Embryonic facial prominence (tissue), 1 donor: ENCODE data around the gene CXXC4.
A peak's percentile ranks its signal among the peaks of the same experiment; 100 is the strongest.

Experiments used
- DNase-seq: peaks from one replicate; pipeline ENCODE4 v3.0.0-alpha.2; 2016; ENCODE audit errors: extremely low spot score

The CXXC4 gene

GRCh38 chr4:104494822-104495559, at the start of gene CXXC4:
CXXC4 (minus strand) TSS chr4:104494894; CDS start chr4:104491802, 3,092 bp downstream.
- DNase-seq = peak; percentile 72

- DNase-seq = no peak
Observed at GRCh38 chr4:104533156-104533555, 38.5 kb upstream of the CXXC4 start.

GRCh38 chr4:104532677-104533076, 38.0 kb upstream of the CXXC4 start:
- DNase-seq = no peak

GRCh38 chr4:104531390-104531789, 36.7 kb upstream of the CXXC4 start:
- no peak for DNase-seq

GRCh38 chr4:104530426-104530825, 35.7 kb upstream of the CXXC4 start:
- DNase-seq = no peak

GRCh38 chr4:104524591-104524990, 29.9 kb upstream of the CXXC4 start:
- DNase-seq = no peak

GRCh38 chr4:104524026-104524425, 29.3 kb upstream of the CXXC4 start:
- no peak for DNase-seq

GRCh38 chr4:104519588-104519987, 24.9 kb upstream of the CXXC4 start:
- no peak for DNase-seq

- DNase-seq = no peak
Observed at GRCh38 chr4:104516884-104517283, 22.2 kb upstream of the CXXC4 start.

GRCh38 chr4:104508224-104508623, 13.5 kb upstream of the CXXC4 start:
- no peak for DNase-seq

GRCh38 chr4:104507112-104507511, 12.4 kb upstream of the CXXC4 start:
- DNase-seq = no peak

GRCh38 chr4:104504536-104504935, 9.8 kb upstream of the CXXC4 start:
- DNase-seq = no peak

GRCh38 chr4:104502471-104502870, 7.8 kb upstream of the CXXC4 start:
- no peak for DNase-seq

- no peak for DNase-seq
Observed at GRCh38 chr4:104501290-104501689, 6.6 kb upstream of the CXXC4 start.

- no peak for DNase-seq
Observed at GRCh38 chr4:104500442-104500841, 5.7 kb upstream of the CXXC4 start.

- no peak for DNase-seq
Observed at GRCh38 chr4:104494185-104494584, 509 bp downstream of the CXXC4 start.

- DNase-seq = no peak
Observed at GRCh38 chr4:104493081-104493831, 1.4 kb downstream of the CXXC4 start.

- DNase-seq = no peak
Observed at GRCh38 chr4:104492183-104492771, 2.4 kb downstream of the CXXC4 start.

GRCh38 chr4:104491481-104492182, 3.1 kb downstream of the CXXC4 start:
- no peak for DNase-seq

GRCh38 chr4:104490770-104491480, 3.8 kb downstream of the CXXC4 start:
- no peak for DNase-seq

- no peak for DNase-seq
Observed at GRCh38 chr4:104490096-104490769, 4.5 kb downstream of the CXXC4 start.
